ENCODE measurements around the gene EVC.

DNA sequence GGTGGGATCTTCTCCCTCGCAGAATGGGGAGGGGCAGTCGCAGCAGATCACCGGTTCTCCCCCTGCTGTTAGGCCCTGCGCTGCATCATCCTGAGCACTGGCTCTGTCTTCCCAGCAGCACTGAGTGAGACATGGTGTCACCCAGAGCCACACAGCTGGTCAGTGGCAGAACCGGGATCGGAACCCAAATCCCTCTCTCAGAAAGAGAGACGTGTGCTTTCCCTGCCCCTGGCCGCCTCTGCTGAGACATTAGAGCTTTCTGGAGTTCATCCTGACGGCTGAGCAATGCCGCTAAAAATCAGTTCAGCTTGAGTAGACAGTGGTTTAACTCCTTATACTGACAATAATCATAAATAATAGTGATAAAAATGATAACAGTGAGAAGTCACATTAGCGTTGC is 87.9 kb downstream of the EVC start:
- TF ChIP-seq POLR2A (IDR thresholded peaks at IDR 0.05; ENCODE audit: low read depth, low read length) (no peak), POLR2AphosphoS5 (IDR thresholded peaks at IDR 0.05; ENCODE audit: low read depth, low read length) (no peak), TAF1 (IDR thresholded peaks at IDR 0.05; ENCODE audit: borderline replicate concordance, low read depth, low read length) (no peak)
